Body of pancreas (tissue), 4 donors: Measurements from ENCODE around the gene C1orf87.

Experiments
- CTCF ChIP-seq, 7 experiments: fragments of 450-650 bp in 4 of 7; fragments of 200-600 bp in 3 of 7; sonication (generic) in 3 of 7; IDR thresholded peaks; one replicate each; pipeline ENCODE4 v1.5.1; 2016 to 2019; ENCODE audit warnings: antibody characterized with exemption in 7 of 7
- POLR2A ChIP-seq, 3 donors: fragments of 450-650 bp; IDR thresholded peaks; one replicate each; pipeline ENCODE4 v1.6.1; 2016; ENCODE audit warnings: antibody characterized with exemption in 3 of 3, mild to moderate bottlenecking in 2 of 3

DNA sequence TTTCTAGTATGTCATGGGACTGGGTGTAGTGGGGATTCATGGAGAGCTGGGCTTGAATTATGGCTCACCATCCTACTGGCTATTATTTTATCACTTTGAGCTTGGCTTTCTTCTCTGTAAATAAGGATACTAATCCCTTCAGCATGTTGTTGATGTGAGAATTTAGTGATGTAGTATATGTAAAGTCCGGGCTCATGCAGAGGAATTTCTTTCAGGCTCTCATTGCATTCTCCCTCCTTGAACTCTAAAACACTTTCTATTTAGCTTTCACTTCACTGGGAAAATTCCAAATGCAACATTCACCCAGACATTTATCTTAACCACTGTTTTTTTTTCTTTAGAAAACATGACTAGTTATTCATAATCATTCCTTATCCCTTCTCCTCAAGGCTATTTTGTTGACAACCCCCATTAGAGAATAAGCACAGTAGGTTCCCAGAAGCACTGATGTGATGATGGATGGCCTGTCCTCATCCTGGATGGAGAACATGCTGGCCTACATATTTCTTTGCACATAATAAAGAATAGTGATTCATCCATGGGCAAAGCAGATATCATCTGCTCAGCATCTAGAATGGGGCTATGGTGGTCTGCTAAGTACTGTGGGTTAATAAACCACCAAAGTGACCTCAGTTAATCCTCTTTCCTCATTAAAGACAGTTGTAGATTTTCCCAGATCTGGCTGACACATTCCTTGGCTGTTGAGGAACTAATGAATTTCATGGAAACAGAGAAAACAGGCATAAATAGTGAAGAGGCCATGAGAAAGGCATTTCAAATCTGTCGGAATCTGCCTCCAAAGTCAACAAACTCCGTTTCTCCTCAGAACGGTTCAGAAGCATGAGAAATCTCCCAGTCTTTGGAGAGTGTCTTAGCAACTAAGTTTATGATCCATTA lies 79.0 kb downstream of the C1orf87 start:
- TF ChIP-seq CTCF (IDR thresholded peaks at IDR 0.05) = no peak
- no peak for TF ChIP-seq POLR2A (IDR thresholded peaks at IDR 0.05)
